ENCODE data around the gene SLC35F6.

The SLC35F6 gene

GRCh38 chr2:26764078-26764887 is at the start of gene SLC35F6:
TSS of gene SLC35F6 (plus strand) at chr2:26764284. CDS start at chr2:26764350, 66 bp downstream.
- DNase-seq: peak; percentile 15 to 87 (median 66)

GRCh38 chr2:26715528-26716270 is 48.4 kb upstream of the SLC35F6 start:
- DNase-seq: no peak

GRCh38 chr2:26716340-26716739 is 47.7 kb upstream of the SLC35F6 start:
- DNase-seq: no peak

GRCh38 chr2:26716769-26717168 is 47.3 kb upstream of the SLC35F6 start:
- DNase-seq: no peak

GRCh38 chr2:26717362-26717761 is 46.7 kb upstream of the SLC35F6 start:
- no peak for DNase-seq

- no peak for DNase-seq
These were observed 45.0 kb upstream of the SLC35F6 start for GRCh38 chr2:26718949-26719686.

- DNase-seq: peak in 19 of 56 donors; percentile 2 to 62 (median 20)
These were observed 43.6 kb upstream of the SLC35F6 start for GRCh38 chr2:26720322-26721114.

- DNase-seq: no peak
These were observed 42.7 kb upstream of the SLC35F6 start for GRCh38 chr2:26721115-26722032.

GRCh38 chr2:26722328-26722727 is 41.8 kb upstream of the SLC35F6 start:
- DNase-seq: no peak

GRCh38 chr2:26722911-26723310 is 41.2 kb upstream of the SLC35F6 start:
- no peak for DNase-seq

- DNase-seq: no peak
These were observed 40.6 kb upstream of the SLC35F6 start for GRCh38 chr2:26723475-26723874.

GRCh38 chr2:26723991-26724750 is 39.9 kb upstream of the SLC35F6 start:
- DNase-seq: peak in 3 of 56 donors; percentile 10 to 19 (median 16)

GRCh38 chr2:26724784-26725520 is 39.1 kb upstream of the SLC35F6 start:
- DNase-seq: no peak

- DNase-seq: no peak
These were observed 38.6 kb upstream of the SLC35F6 start for GRCh38 chr2:26725521-26725820.

- DNase-seq: no peak
These were observed 37.9 kb upstream of the SLC35F6 start for GRCh38 chr2:26726228-26726627.

GRCh38 chr2:26727641-26728561 is 36.2 kb upstream of the SLC35F6 start:
- no peak for DNase-seq

GRCh38 chr2:26729311-26729710 is 34.8 kb upstream of the SLC35F6 start:
- no peak for DNase-seq

All from amygdala (tissue), 56 donors.